Fibroblast of the aortic adventitia (primary cell): Measurements from ENCODE around the gene MUC16. TPM values are rescaled to one million over a fixed set of nuclear protein-coding genes. Genes with fewer than 3 reads are reported as not detected.

Experiments used
- DNase-seq: peaks from one replicate; pipeline ENCODE4 v3.0.0-alpha.2; 2010; ENCODE audit warnings: low read depth
- H3K4me3 ChIP-seq: 2 replicates; pipeline ENCODE4 v1.5.1; 2011; ENCODE audit warnings: low read depth, mild to moderate bottlenecking, control low read depth, low read length, moderate library complexity
- CTCF ChIP-seq: IDR thresholded peaks from 2 replicates; pipeline ENCODE4 v1.5.1; 2011; ENCODE audit warnings: mild to moderate bottlenecking, low read length, control low read depth, inconsistent platforms; ENCODE audit not compliant: insufficient read depth
- total RNA-seq: library from RNA; depleted of rRNA; stranded (reverse); fragments of >200 nt; gene quantifications from 2 replicates; pipeline ENCODE4 v1.2.3, GENCODE V29; 2012; ENCODE audit warnings: low replicate concordance

MUC16 gene
- total RNA-seq, 1 donor: not detected

- no peak for TF ChIP-seq CTCF
- DNase-seq: no peak
- no peak overlapping the region for H3K4me3 ChIP-seq
Measured at GRCh38 chr19:9052894-9053293, 42.7 kb upstream of the MUC16 start.

GRCh38 chr19:9046694-9047093 lies 36.5 kb upstream of the MUC16 start:
- no peak for TF ChIP-seq CTCF
- no peak for DNase-seq
- no peak overlapping the region for H3K4me3 ChIP-seq

GRCh38 chr19:9044449-9044848 lies 34.2 kb upstream of the MUC16 start:
- DNase-seq: no peak
- no peak for TF ChIP-seq CTCF
- H3K4me3 ChIP-seq: no peak overlapping the region

- DNase-seq: no peak
- no peak for TF ChIP-seq CTCF
- H3K4me3 ChIP-seq: no peak overlapping the region
Measured at GRCh38 chr19:9043524-9043923, 33.3 kb upstream of the MUC16 start.

GRCh38 chr19:9041023-9041422 lies 30.8 kb upstream of the MUC16 start:
- no peak for DNase-seq
- TF ChIP-seq CTCF: no peak
- H3K4me3 ChIP-seq: no peak overlapping the region

GRCh38 chr19:9040131-9040530 lies 29.9 kb upstream of the MUC16 start:
- H3K4me3 ChIP-seq: no peak overlapping the region
- TF ChIP-seq CTCF: no peak
- DNase-seq: no peak

GRCh38 chr19:9039728-9040127 lies 29.5 kb upstream of the MUC16 start:
- H3K4me3 ChIP-seq: no peak overlapping the region
- TF ChIP-seq CTCF: no peak
- DNase-seq: no peak
